Measurements from ENCODE around the gene LRMDA. TPM values are rescaled to one million over a fixed set of nuclear protein-coding genes. Genes with fewer than 3 reads are reported as not detected.

Gene LRMDA
- total and polyA plus RNA-seq, 2 of the 13 experiments (the other 11 are each of a cell fraction or from before 2014, with no cell fraction given): 13.4 to 22.0 TPM

DNA sequence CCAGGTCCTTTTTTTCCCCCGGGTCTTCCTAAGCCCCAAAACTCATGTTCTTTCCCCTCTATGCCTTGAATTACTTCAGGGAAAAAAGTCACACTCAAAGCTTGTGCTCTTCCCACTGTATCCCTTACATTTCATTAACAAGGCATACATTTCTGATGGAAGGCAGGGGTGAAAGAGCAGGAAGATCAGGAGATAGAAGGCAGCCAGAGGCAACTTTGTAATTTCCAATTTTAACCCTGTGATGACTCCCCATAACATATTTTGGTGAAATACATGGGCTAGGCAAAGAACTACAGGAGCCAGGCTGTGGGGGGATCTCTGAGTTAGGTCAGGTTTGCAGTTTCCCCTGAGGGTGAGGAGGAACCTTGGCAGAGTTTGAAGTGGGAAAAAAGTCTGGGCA lies 635.0 kb downstream of the LRMDA start (continued):
- TF ChIP-seq, protein P1, sequence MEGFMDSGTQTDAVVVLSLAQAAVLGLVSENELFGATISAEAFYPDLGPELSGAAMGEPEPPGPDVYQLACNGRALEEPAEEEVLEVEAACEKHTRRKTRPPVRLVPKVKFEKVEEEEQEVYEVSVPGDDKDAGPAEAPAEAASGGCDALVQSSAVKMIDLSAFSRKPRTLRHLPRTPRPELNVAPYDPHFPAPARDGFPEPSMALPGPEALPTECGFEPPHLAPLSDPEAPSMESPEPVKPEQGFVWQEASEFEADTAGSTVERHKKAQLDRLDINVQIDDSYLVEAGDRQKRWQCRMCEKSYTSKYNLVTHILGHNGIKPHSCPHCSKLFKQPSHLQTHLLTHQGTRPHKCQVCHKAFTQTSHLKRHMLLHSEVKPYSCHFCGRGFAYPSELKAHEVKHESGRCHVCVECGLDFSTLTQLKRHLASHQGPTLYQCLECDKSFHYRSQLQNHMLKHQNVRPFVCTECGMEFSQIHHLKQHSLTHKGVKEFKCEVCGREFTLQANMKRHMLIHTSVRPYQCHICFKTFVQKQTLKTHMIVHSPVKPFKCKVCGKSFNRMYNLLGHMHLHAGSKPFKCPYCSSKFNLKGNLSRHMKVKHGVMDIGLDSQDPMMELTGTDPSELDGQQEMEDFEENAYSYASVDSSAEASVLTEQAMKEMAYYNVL (CRISPR knock-in tag; IDR thresholded peaks at IDR 0.05; ENCODE audit: borderline replicate concordance): no peak
- no peak for TF ChIP-seq ZNF234 (CRISPR knock-in tag; conservative IDR thresholded peaks at IDR 0.05)

DNA sequence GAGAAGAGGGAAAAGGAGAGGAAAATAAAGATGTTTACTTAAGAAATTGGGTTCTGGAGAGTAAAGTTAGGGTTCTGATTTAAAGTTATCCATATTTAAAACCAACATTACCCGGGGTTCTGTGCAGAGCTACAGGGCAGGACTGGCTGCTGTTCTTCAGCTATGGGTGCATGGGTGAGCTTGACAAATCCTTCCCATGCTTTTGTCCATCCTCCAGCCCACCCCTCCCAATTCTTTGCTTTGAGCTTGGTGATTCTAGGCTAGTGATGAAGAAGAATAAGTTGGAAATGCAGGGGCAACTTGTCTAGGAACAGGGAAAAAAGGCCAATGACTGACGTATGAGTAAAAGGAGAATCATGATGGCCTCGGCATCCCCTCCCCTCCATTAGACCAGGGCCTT lies 636.0 kb downstream of the LRMDA start:
- ATAC-seq (no peak), FAIRE-seq (no peak), DNase-seq (ENCODE audit: low spot score) (no peak)
- ChIA-PET CTCF (ENCODE audit: low intra/inter-chr PET ratio, low total read pairs) (no interaction called here), POLR2A (no interaction called here)
- H3K9me3 ChIP-seq (ENCODE audit: low read length): peaks cover 8% of the 10 kb centered on the region
- H2AFZ ChIP-seq (ENCODE audit: low read length): no peak overlapping the region
- H4K20me1 ChIP-seq (ENCODE audit: insufficient read depth, low read length): no peaks in the 10 kb centered on the region
- in situ Hi-C loops (cut with HindIII; ENCODE audit: extremely low pct_ligation_motif_present, low pct_unique_long_range_greater_than_20kb): no loop called here
- H3K4me3 ChIP-seq (replicated peaks in 1 of 3; ENCODE audit: insufficient read depth in 1 of 3, low read depth in 2 of 3, low read length in 3 of 3): no peak overlapping the region
- no peaks in the 10 kb centered on the region for H3K79me2 ChIP-seq (ENCODE audit: insufficient read depth, low read length)
- peaks cover 6% of the 10 kb centered on the region; the same call in 1 of the 2 replicates for H3K4me1 ChIP-seq (ENCODE audit: insufficient read depth, low read length)
- 96% methylated on average over 3 of the region's 3 CpGs for WGBS (ENCODE audit: low lambda C conversion rate)
- peak; percentile 97 for TF ChIP-seq ZNF616 (CRISPR knock-in tag; IDR thresholded peaks at IDR 0.05; ENCODE audit: low read depth)
- TF ChIP-seq RBAK (CRISPR knock-in tag; IDR thresholded peaks at IDR 0.05): no peak
- intact Hi-C loops (cut with micrococcal nuclease; ENCODE audit: unreplicated experiment): no loop called here
- no TSS peak for BruUV-seq (replicated peaks)
- no peak overlapping the region for H3K4me2 ChIP-seq (ENCODE audit: low read depth, low read length)
- no peak overlapping the region for H3K27ac ChIP-seq (ENCODE audit: extremely low read length, insufficient read depth, low read length)
- no peaks in the 10 kb centered on the region for H3K27me3 ChIP-seq (ENCODE audit: control insufficient read depth in 1 of 2, insufficient read depth in 2 of 2, low read length in 2 of 2)
- H3K36me3 ChIP-seq (replicated peaks in 1 of 2; ENCODE audit: control insufficient read depth in 1 of 2, insufficient read depth in 2 of 2, low read length in 2 of 2): no peaks in the 10 kb centered on the region
- no peak overlapping the region for H3K9ac ChIP-seq (ENCODE audit: insufficient read depth, low read depth, low read length)

DNA sequence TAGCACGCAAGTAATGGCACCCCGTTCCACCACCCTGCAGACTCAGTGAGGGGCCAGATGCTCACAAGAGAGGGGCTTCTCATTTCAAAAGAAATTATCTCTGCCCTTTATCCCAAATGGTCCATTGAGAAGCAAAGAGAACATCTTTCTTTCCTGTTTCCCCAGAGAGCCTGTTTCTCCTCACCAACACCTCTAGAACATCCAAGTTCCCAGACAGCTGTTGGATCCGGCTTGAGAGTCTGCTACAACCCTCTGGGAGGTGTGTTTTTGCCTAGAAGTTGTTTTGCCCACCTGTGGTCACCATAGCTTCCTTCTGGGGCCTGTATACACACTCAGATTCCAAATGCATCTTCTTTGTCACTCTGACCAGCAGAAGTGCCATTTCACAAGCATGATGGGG lies 637.4 kb downstream of the LRMDA start:
- ATAC-seq (no peak), FAIRE-seq (no peak), DNase-seq (ENCODE audit: low spot score) (no peak)
- CTCF ChIA-PET (ENCODE audit: low intra/inter-chr PET ratio, low total read pairs): no interaction called here
- in situ Hi-C loops (cut with HindIII; ENCODE audit: extremely low pct_ligation_motif_present, low pct_unique_long_range_greater_than_20kb): no loop called here
- H3K27me3 ChIP-seq (ENCODE audit: control insufficient read depth in 1 of 2, insufficient read depth in 2 of 2, low read length in 2 of 2): no peaks in the 10 kb centered on the region
- H3K4me1 ChIP-seq (ENCODE audit: insufficient read depth, low read length): peaks cover 3% of the 10 kb centered on the region; the same call in 1 of the 2 replicates
- 94% methylated on average over 3 of the region's 3 CpGs for WGBS (ENCODE audit: low lambda C conversion rate)
- H3K4me2 ChIP-seq (ENCODE audit: low read depth, low read length): no peak overlapping the region
- H3K27ac ChIP-seq (ENCODE audit: extremely low read length, insufficient read depth, low read length): no peak overlapping the region
- no peaks in the 10 kb centered on the region for H3K36me3 ChIP-seq (replicated peaks in 1 of 2; ENCODE audit: control insufficient read depth in 1 of 2, insufficient read depth in 2 of 2, low read length in 2 of 2)
- H3K9me3 ChIP-seq (ENCODE audit: low read length): peaks cover 8% of the 10 kb centered on the region
- intact Hi-C loops (cut with micrococcal nuclease; ENCODE audit: unreplicated experiment): no loop called here
- no peaks in the 10 kb centered on the region for H4K20me1 ChIP-seq (ENCODE audit: insufficient read depth, low read length)
- H3K4me3 ChIP-seq (replicated peaks in 1 of 3; ENCODE audit: insufficient read depth in 1 of 3, low read depth in 2 of 3, low read length in 3 of 3): no peak overlapping the region
- no peak overlapping the region for H3K9ac ChIP-seq (ENCODE audit: insufficient read depth, low read depth, low read length)
- no peaks in the 10 kb centered on the region for H3K79me2 ChIP-seq (ENCODE audit: insufficient read depth, low read length)
- no TSS peak for BruUV-seq (replicated peaks)
- H2AFZ ChIP-seq (ENCODE audit: low read length): no peak overlapping the region
- POLR2A ChIA-PET: no interaction called here
- no peak for TF ChIP-seq ATM (IDR thresholded peaks at IDR 0.05; ENCODE audit: borderline replicate concordance)
- no peak for TF ChIP-seq ZNF607 (CRISPR knock-in tag; IDR thresholded peaks at IDR 0.05; ENCODE audit: borderline replicate concordance)
- no peak for TF ChIP-seq FOXM1 (CRISPR knock-in tag; IDR thresholded peaks at IDR 0.05)
- TF ChIP-seq GATAD2A (CRISPR knock-in tag; IDR thresholded peaks at IDR 0.05): no peak
- TF ChIP-seq ZNF468 (CRISPR knock-in tag; IDR thresholded peaks at IDR 0.05): no peak
- TF ChIP-seq MEIS2 (CRISPR knock-in tag; IDR thresholded peaks at IDR 0.05): no peak
- TF ChIP-seq CENPT (CRISPR knock-in tag; IDR thresholded peaks at IDR 0.05; ENCODE audit: low read depth): no peak
- TF ChIP-seq GATA4 (IDR thresholded peaks at IDR 0.05; ENCODE audit: borderline replicate concordance, low read depth): no peak
- TF ChIP-seq TBX2 (CRISPR knock-in tag; IDR thresholded peaks at IDR 0.05; ENCODE audit: borderline replicate concordance): no peak

Data from HepG2 (cell line).